CD4-positive, alpha-beta T cell treated with Interferon gamma for 1 hour (primary cell): ENCODE measurements around the gene ZNF827.
"Not testable (repeated sequence)": the region's sequence is repeated elsewhere in the genome, so short reads cannot be mapped to it uniquely, and the experiment has no call there.

Experiments used
- DNase-seq: peaks from one replicate; pipeline ENCODE4 v3.0.0-alpha.2; 2020

The ZNF827 gene

DNA sequence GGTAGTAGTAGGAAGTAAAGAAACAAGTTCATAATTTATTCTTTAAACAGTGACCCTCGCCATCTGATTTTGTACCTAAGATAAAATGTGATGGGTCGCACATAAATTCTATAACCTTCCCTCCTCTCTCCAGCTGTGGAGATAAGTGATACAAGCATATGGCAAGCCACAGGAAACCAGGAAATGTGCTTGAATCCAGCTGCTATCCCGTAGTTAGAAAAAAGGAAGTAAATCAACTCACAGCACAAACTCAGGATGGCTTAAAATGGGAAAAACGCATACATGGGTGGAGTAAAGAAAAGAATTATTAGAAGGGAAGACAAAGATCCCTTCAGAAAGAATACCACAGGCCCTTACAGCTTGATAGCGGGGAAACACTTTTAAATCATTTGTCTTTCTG is 78.2 kb downstream of the ZNF827 start:
- no peak for DNase-seq

DNA sequence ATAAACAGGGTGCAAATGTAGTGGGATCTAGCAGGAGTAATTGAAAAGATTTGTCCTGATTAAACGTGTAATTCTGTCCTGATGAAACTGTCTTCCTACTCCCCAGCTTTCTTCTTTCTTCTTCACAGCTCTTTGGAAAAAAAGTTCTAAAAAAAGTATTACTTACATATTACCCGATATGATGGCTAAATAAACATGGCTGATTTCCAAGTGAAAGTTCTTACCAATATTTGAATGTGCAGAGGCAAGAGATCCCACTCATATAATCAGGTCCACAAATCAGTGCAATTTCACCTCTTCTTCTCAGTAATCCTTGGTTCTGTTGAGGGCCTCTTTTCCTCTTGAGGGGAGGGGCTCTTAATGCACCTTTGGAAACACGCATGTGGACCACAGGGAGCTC is 78.7 kb downstream of the ZNF827 start:
- no peak for DNase-seq

DNA sequence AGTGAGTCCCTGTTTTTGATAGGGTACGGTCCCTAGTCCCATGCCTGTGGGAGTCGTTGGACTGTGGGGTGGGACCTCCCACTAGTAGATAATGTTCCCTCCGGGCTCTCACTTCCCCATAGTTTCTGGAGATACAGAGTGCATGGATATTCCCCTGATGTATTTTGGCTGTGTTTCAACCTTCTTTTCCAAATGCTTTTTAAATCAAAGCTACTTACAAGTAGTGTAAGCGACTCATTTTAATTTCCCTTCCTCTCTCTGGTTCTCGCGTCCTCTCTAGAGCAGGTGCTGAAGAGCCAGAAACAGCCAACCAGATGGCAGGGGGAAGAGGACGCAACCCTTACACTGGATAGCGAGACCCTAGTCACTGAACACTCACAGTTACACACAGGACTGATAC is 79.2 kb downstream of the ZNF827 start:
- DNase-seq, result no peak

DNA sequence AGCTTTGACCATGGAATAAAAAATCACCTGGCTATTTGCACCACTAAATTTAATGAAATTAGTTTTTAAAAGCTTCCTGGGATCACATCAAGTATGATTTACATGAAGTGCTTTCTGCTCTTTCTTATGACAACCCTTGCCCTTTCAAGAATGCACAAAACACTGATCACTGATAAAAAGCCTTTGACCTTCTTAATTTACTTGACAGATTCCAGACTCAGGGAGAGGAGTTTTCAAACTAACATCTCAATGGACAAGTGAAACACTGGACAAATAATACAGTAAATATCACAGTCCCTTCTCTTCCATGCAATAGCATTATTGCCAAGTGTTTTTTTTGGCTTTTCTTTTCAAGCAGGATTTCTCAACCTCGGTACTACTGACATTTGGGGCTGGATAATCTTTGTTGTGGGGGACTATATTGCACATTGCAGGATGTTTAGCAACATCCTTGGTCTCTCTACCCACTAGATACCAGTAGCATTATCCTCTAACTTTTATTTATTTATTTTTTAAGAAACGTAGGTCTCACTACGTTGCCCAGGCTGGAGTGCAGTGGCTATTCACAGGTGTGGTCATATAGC is 86.3 kb downstream of the ZNF827 start:
- no peak for DNase-seq

DNA sequence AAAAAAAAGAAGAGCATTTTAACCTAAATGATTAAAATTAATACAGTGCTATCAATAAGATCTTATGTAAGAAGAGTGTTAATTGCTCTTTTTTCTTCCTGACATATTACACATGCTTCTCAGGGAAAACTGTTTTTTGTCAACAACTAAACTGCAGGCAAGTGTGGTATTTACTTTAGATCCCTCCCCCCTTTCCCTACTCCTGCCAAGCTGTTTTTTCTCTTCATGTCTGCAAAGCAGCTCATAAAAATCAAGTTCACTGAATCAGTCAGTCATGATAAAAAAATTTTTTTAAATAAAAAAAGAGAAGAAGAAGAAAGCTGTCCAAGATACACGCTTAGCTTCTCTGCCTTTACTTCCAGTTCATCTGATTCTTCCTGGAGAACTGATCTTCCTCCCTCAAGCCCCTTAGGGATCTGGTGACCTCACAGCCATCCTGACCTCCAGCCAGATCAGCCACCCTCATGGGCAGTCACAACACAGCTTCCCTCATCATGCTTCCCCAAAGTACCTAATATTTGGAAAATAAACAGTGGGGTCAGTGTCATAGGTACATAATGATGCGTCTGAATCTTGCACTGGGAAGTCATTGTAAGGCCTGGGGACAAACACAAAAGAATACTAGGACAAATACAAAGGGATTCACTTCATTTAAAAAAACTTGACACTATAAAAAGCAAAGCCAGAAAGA is 87.0 kb downstream of the ZNF827 start:
- DNase-seq, result no peak

DNA sequence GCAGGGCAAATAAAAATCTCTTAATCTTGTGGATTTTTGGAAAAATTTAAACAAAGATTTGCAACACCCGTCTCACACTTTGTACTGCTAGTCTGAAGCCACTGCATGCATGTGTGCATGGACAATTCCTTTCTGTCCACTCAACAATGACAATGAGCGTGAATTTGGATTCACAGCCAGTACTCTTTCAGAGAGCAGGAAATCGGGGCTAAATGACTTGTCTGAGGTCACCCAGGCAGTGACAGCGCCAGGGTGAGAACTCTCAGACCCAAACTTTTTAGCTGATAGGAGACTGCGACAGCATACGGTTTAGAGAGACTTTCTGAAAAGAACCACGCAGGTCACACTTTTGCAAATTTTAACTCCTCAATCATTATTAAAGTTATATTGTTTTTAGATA is 90.9 kb downstream of the ZNF827 start:
- no peak for DNase-seq

DNA sequence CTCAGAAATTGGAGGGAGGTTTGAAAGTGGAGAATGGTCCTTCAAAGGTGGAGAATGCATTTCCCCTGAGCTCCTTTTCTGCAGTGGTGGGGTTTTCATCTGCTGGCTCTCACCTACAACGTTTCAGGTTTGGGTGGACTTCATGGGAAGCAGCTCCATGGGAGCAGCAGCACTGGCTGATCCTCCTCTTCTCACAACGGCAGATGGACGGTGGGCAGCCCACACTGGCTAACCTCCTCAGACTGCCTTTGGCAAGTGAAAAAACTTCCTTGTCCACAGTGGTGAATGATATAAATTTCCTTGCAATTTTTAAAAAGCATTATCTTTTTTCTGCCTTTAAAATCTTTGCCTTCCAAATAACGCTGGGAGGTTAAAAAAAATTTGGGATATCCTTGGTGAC is 93.5 kb downstream of the ZNF827 start:
- DNase-seq, result no peak

DNA sequence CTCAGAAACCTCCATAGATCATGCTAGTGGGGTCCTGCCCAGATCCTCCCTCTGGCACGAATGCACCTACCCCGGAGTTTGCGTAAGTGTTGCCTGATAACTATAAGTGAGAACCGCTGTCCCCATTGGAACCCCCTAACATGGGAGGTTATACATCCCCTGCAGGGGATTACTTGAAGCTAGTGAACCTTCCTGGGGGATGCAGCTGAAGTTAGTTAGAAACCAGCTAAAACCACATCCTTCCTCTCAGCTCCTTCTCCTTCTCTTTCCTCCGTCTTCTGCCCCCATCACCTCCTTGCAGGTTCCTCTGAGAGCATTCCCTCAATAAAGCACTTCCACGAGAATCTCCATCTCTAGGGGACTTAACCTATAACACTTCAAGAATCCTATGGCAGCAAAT is 95.0 kb downstream of the ZNF827 start:
- DNase-seq, result no peak

DNA sequence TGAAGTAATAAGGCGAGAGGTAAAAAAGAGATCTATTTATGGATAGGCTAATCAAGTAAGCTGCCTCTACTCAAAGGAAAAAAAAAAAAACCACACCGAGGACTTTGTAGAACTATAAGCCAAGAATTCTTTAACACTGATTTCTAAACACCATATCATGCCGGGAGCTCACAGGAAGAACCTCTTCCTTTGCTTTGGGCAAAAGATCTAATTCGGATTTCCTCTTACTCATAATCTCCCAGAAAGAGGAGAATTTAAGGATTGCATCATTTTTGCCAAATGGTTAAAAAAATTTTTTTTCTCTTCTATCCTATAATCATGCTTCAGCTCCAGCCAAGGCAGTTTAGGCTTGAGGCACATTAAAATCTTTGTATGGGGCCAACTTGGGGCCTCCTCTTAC is 95.5 kb downstream of the ZNF827 start:
- no peak for DNase-seq

DNA sequence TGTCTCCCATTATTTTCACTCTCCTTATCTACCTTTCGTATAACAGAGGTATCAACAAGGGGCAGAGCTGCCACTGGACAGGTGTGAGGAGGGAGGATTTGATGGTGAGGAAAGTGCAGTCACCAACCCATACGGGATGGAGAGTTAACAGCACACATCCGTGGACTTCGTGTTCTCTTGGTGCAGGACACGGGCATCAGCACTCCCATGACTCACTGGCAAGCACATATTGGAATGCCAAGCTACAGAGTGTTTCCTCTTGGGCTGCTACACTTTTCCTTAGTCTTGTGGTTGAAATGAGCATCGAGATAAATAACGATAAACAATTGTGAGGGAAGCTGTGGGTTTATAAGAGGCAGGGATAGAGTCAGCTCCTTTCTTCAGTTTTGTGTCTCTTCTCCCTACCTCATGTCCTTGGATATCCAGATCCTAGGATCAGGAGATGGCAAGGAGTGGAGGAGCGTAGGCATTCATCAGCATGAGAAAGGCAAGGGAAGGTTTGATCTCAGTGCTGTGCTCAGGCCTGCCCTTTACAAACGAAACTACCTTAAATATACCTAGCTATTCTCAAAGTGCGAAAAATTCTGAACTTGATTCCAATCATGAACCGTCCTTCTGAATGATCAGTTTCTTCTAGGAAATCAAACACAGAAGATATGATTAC is 96.3 kb downstream of the ZNF827 start:
- no peak for DNase-seq

DNA sequence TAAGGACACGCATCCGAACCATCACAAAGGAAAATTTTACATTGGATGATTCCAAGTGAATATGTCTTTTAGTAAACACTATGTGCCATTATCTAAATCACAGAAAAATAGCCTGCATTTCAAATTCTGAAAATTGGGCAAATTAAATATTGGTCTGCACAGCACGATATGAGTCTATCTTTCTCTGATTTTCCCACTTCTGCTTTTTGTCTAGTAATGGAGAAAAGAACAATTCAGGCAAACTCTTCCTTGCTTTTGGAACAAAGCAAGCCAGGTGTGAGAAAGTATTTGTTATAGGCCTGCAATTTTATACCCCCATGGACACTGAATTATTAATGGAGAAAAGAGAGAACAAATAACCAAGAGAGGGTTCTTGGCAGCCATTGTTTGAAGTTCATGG is 97.8 kb downstream of the ZNF827 start:
- DNase-seq, result no peak

DNA sequence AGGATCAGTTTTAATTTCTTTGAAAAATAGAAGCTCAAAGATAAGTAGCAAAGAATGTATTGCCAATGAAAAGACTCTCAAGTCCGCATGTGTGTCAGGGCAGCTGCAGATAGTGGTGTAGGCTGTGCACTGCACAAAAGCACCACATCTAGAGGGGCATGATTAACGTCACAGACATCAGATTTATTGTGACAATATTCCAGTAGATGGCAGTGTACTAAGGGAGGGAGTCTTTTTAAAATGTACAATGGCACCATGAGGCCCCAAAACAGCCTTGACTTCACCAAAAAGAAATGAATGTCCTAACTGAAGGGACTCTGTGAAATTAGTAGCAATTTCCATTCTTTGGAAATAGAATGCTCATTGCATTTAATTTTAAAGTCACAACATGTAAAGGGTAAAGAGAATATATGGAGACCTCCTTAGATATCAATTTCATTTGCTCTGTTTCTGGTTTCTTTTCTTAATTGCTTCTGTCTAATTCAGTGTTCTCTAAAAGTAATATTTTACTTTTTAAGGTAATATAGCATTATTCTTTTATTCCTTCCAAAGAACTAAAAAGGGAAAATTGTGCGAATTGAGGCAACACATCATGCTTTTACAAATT is 98.4 kb downstream of the ZNF827 start:
- no peak for DNase-seq

DNA sequence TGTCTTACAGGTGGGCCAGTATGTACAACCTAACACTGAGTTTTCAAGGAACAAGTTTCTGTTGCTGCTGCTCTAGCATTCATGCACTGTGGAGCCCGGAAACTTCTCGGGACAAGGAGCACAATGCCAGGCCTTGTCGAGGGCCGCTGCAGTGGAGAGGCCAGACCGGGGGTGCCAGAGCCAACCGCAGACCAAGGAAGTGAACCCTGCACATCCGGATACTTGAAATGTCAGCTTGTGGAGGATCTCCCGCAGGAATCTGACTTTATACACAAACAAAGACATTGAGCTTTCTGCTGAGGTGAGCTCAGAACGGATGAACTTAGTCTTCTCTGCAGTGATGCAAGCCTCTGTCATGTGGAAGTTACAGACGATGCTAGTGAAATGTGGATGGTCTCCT is 99.5 kb downstream of the ZNF827 start:
- no peak for DNase-seq

DNA sequence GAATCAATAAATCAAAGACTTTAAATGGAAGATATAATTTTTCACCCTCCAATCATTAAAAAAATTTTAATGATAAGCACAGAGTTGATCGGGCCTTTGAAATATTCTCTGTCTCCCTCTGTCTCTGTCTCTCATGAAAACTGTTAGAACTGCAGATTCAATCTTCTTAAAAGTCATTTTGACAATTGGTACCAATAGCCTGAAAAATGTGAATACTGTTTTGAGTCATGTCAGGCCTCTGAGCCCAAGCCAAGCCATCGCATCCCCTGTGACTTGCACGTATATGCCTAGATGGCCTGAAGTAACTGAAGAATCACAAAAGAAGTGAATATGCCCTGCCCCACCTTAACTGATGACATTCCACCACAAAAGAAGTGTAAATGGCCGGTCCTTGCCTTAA is 106.2 kb downstream of the ZNF827 start:
- DNase-seq, result not testable (repeated sequence)

DNA sequence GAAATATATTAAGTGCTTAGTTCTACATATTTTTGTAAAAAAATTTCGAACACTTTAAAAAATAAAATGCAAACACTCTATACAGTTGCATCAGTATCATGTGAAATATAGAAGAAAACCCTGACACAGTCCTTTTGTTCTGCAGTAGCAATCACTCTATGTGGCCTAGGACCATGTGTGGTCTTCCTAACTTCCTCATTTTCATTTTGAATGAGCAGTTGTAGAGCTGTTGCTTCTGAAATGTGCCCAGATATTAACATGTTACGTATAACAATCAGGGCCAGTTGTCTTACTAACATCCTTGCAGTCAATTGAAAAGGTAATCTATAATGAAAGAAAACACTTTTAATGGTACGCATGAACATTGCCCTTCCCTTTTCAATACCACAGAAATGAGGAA is 107.9 kb downstream of the ZNF827 start:
- DNase-seq, result no peak

DNA sequence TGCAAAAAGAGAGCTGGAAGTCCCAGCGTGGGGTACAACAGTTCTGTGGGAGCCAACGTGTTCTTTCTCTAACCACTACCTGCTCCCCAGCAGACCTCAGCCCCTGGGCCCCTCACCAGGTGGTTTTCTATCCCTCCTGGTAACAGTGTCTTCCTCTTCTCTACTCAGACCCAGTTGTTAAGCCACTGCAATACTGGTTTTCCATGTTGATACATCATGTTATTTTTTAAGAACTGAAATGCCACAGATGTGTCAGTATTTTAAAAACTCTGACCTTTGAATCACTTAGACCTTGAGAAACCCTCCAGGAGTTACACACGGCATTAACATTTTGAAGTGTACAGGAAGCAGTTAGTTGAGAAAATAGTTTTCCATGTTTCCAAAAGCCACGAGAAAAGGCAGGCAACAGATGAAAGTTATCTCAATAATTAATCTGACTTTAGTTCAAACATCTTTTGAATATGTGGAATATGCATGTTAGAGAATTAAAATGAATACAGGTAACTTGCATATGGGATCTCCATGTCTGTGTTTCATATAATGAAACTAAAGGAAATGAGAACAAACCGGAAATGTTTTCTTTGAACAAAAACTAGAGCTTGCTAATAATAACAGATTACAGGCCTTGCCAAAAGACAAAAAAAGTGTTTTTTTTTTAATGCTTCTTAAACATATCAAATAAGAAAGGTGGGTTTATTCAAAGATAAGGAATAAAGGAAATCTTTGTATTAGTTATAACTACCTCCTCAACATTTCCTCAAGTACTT is 108.8 kb downstream of the ZNF827 start:
- DNase-seq, result no peak

DNA sequence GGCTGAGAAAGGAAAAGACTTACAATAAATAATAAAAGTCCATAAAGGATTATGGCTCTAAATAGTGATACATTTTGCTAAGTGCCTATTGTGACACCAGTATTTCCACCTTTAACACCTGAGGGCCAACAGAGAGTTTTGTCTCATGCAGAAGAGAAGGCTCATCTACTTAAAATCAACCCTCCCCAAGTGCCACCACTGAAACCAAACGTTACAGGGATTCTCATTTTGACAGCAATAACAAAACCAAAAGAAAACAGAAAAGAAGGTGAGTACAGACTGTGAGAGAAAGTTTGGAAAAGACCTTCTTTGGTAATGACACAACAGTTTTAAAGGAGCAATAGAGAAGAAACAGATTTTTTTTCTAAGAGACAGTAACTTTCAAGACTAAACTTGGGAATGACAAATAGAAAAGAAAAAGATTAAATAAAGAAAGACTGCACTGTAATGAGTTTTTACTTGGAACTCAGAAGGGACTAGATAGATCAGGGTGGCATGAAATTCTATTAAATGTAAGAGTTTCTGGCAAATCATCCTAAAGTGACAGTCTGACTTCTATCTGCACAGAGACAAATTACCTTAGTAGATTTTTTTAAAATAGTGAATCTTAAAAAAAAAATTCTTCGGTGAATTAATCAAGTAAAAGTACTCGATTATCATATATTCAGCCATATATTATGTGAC is 109.7 kb downstream of the ZNF827 start:
- DNase-seq, result no peak

DNA sequence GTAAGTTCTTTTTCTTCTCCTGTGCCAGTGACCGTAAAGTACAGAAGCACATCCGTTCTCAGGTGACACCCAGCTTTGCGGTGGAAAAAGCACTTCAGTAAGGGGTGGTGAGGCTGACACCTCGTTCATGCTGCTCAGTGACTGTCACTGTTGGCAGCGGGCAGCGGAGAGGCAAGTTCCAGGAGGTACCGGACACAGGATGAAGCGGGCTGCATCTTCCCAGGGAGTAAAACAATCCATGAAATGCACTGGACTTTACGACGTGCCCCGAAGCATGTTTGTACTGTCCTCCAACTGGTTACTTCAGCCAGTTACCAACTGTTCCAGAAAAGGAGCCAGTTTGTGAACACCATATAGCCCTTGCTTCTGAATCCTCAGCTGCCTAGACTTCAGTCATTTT is 110.7 kb downstream of the ZNF827 start:
- no peak for DNase-seq

DNA sequence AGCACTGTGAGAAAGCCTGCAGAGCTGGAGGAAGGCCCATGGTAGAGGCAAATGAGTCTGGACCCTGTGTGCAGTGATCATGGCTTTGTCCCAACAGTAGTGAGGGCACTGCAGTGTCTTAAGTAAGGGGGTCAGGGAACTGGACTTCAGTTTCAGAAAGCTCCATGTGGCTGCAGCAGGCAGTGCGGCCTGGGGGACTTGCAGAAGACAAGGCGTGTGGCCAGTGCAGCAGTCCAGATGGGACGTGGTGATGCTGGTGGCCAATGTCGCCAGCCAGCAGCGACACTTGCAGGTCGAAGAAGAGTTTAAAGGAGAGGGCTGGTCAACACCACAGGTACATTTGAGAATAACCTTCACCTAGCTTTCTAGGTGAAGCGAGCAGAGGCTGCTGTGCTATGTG is 113.4 kb downstream of the ZNF827 start:
- no peak for DNase-seq

DNA sequence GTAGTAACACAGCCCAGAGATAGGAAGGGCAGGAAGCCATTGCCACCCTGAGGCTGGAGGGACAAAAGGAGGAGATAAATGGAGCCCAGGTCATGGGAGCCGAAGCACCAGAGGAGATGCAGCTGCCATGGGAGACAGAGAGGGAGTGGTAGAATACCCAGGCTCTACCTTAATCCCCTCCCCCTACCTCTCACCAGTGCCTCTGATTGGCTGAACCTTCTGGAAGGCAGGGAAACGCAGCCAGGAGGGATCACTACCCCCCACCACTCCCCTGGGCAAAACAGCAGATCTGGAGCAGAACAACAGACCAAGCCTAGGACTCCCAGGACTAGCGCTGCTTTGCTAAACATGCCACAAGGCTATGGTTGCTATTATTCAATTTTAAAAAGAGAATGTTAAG is 114.2 kb downstream of the ZNF827 start:
- no peak for DNase-seq

DNA sequence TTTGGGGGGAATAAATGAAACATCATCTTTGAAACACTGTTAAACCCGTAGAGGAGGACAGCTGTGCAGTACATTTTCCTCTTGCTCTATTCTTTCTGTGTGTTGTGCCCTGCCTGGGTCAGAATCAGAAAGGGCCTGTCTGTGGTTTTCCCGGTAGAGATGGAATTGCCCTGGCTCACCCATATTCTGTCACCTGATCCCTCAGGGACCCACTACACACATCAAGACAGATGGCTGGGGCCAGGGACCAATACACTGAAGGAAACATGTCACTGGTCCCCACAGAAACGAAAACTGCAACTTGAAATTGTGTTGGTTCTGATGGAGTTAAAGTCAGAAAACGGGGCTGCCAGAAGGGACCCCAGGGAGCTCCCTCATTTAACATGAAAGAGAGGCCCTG is 114.9 kb downstream of the ZNF827 start:
- no peak for DNase-seq

DNA sequence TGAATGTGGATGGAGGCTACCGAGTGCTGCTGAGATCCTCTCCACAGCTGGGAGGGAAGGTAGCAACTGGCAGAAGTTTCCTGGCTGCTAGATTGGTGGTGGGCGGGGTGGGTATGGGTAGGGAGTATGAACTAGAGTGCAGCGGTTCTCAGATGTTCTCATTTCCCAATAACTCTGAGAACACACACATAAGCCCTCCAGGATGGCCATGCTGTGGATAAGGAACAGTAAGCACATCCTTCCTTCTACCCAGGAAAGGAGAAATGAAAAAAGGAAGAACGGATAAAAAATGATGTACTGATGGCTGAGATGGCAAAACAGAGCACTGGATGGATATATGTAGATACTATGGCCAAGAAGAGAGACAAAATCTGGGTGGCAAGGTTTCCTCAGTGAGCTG is 116.0 kb downstream of the ZNF827 start:
- no peak for DNase-seq

DNA sequence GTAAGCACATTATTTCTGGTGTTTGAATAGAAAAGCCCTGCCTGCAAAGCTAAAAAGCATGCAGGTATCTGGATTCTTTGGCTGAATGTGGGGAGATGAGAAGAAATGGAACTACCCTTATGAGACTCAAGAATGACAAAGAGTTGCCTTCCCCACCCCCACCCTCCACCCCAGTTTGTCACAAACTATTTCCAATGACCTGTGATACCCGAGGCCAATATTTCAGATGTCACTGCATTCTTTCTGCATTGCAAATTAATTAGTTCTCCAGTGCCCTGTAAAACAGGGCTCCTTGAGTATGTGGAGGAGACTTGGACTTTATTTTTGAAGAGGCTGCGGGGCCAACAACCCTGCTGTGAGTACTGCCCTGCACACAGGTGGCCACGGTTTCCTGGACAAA is 116.4 kb downstream of the ZNF827 start:
- no peak for DNase-seq
